Endothelial cell of umbilical vein (primary cell): ENCODE results near the gene CUL2. TPM values are rescaled to one million over a fixed set of nuclear protein-coding genes. Genes with fewer than 3 reads are reported as not detected.

Experiments
- BruUV-seq: library from RNA; stranded (reverse); fragments of 400-500 nt; replicated peaks from 2 replicates; lab custom pipeline; 2021; lab: Mats Ljungman, UMichigan
- CTCF ChIA-PET: fragments of 300-600, 350-600 bp; sonication (Branson Sonifier 250); formaldehyde crosslinking; loops from one replicate; lab custom pipeline; 2021; ENCODE audit warnings: antibody characterized with exemption, inconsistent platforms; lab: Charles Lee
- POLR2A ChIA-PET: fragments of 300-600, 350-600 bp; sonication (Branson Sonifier 250); formaldehyde crosslinking; loops from one replicate; lab custom pipeline; 2021; ENCODE audit warnings: antibody characterized with exemption, inconsistent platforms; lab: Charles Lee
- DNase-seq: peaks from one replicate; pipeline ENCODE4 v3.0.0-alpha.2; 2011; ENCODE audit warnings: low read depth, low spot score
- FAIRE-seq: peaks from 2 replicates; lab custom pipeline; 2011; peaks lifted over from hg19 to GRCh38; lab: Jason Lieb, UNC
- H2AFZ ChIP-seq: 2 replicates; pipeline ENCODE4 v1.6.0; 2012; ENCODE audit warnings: low read depth, low read length, control low read depth, inconsistent platforms
- H3K27ac ChIP-seq: 2 replicates; pipeline ENCODE4 v1.5.1; 2011; ENCODE audit warnings: low read depth, mild to moderate bottlenecking, control low read depth, low read length, moderate library complexity; ENCODE audit not compliant: insufficient read depth
- H3K27me3 ChIP-seq, 2 experiments: 2 replicates each; pipeline versions ENCODE4 v1.6.0 to v1.6.1; 2011; ENCODE audit warnings: low read length in 2 of 2, mixed read lengths in 1 of 2; ENCODE audit not compliant: control insufficient read depth in 2 of 2, insufficient read depth in 2 of 2
- H3K36me3 ChIP-seq, 2 experiments: 2 replicates in 1 of 2; 3 replicates in 1 of 2; pipeline ENCODE4 v1.5.1; 2011; ENCODE audit warnings: low read length in 2 of 2, mild to moderate bottlenecking in 1 of 2, moderate library complexity in 1 of 2; ENCODE audit not compliant: control insufficient read depth in 2 of 2, insufficient read depth in 2 of 2; ENCODE audit errors: extremely low read depth in 1 of 2
- H3K4me1 ChIP-seq: 3 replicates; pipeline ENCODE4 v1.5.1; 2011; ENCODE audit warnings: mild to moderate bottlenecking, low read length; ENCODE audit not compliant: control insufficient read depth, insufficient read depth; ENCODE audit errors: extremely low read depth
- H3K4me2 ChIP-seq: 2 replicates; pipeline ENCODE4 v1.6.1; 2011; ENCODE audit warnings: low read length, control low read depth, mixed read lengths; ENCODE audit not compliant: insufficient read depth
- H3K4me3 ChIP-seq, 3 experiments: fragments of 200-600 bp in 1 of 3; sonication (generic), shearing (Covaris generic) in 1 of 3; replicated peaks in 1 of 3; 2 replicates each; pipeline ENCODE4 v1.5.1; 2011 to 2016; ENCODE audit warnings: control low read depth in 3 of 3, low read length in 3 of 3, mild to moderate bottlenecking in 2 of 3, inconsistent platforms in 1 of 3, low read depth in 1 of 3, moderate library complexity in 1 of 3; ENCODE audit not compliant: insufficient read depth in 1 of 3
- H3K79me2 ChIP-seq: 2 replicates; pipeline ENCODE4 v1.6.0; 2012; ENCODE audit warnings: low read length, inconsistent platforms; ENCODE audit not compliant: control insufficient read depth, insufficient read depth
- H3K9ac ChIP-seq: replicated peaks from 2 replicates; pipeline ENCODE3; 2011; ENCODE audit warnings: low read length, control low read depth; ENCODE audit not compliant: insufficient read depth; ENCODE audit errors: extremely low read depth
- H3K9me1 ChIP-seq: replicated peaks from 3 replicates; pipeline ENCODE4 v1.6.0; 2011; ENCODE audit warnings: mild to moderate bottlenecking, low read length; ENCODE audit not compliant: control insufficient read depth, insufficient read depth; ENCODE audit errors: extremely low read depth
- H3K9me3 ChIP-seq: replicated peaks from 2 replicates; pipeline ENCODE4 v1.5.1; 2012; ENCODE audit warnings: low read length, inconsistent platforms; ENCODE audit not compliant: control insufficient read depth, insufficient read depth
- H4K20me1 ChIP-seq: replicated peaks from 2 replicates; pipeline ENCODE3; 2011; ENCODE audit warnings: mild to moderate bottlenecking, low read length; ENCODE audit not compliant: control insufficient read depth, insufficient read depth; ENCODE audit errors: extremely low read depth
- CTCF ChIP-seq, 2 donors: IDR thresholded peaks; 1 replicate in 1 of 2; 2 replicates in 1 of 2; pipeline ENCODE4 v1.5.1; 2011; ENCODE audit warnings: low read length in 2 of 2, mild to moderate bottlenecking in 2 of 2, moderate library complexity in 2 of 2, control low read depth in 1 of 2, inconsistent platforms in 1 of 2, low read depth in 1 of 2; ENCODE audit not compliant: insufficient read depth in 1 of 2; ENCODE audit errors: extremely low read depth in 1 of 2
- EZH2 ChIP-seq: IDR thresholded peaks from 2 replicates; pipeline ENCODE4 v1.6.1; 2012; ENCODE audit warnings: borderline replicate concordance, low read depth, mild to moderate bottlenecking, moderate library complexity, low read length, inconsistent platforms; ENCODE audit not compliant: severe bottlenecking
- FOS ChIP-seq: IDR thresholded peaks from 2 replicates; pipeline ENCODE4 v1.6.1; 2011; ENCODE audit warnings: mild to moderate bottlenecking, low read length, moderate library complexity, borderline replicate concordance; ENCODE audit not compliant: insufficient read depth
- GATA2 ChIP-seq: IDR thresholded peaks from 2 replicates; pipeline ENCODE4 v1.7.0; 2011; ENCODE audit warnings: low read depth, mild to moderate bottlenecking, moderate library complexity, mixed read lengths, low read length; ENCODE audit not compliant: insufficient read length, insufficient read depth
- JUN ChIP-seq: IDR thresholded peaks from 2 replicates; pipeline ENCODE4 v1.6.1; 2011; ENCODE audit warnings: borderline replicate concordance, low read depth; ENCODE audit not compliant: insufficient read length, insufficient read depth
- MAX ChIP-seq: IDR thresholded peaks from 2 replicates; pipeline ENCODE4 v1.6.1; 2011; ENCODE audit not compliant: insufficient read depth, insufficient read length
- MYC ChIP-seq: IDR thresholded peaks from one replicate; pipeline ENCODE4 v1.6.1; 2011; ENCODE audit warnings: mild to moderate bottlenecking, low read depth, low read length
- POLR2A ChIP-seq: IDR thresholded peaks from 2 replicates; pipeline ENCODE4 v1.6.1; 2012; ENCODE audit warnings: low read depth, mild to moderate bottlenecking, control low read depth, low read length
- POLR2AphosphoS5 ChIP-seq: IDR thresholded peaks from 2 replicates; pipeline ENCODE4 v1.6.1; 2012; ENCODE audit warnings: low read depth, mild to moderate bottlenecking, control low read depth, low read length, moderate library complexity; ENCODE audit not compliant: insufficient read depth
- dilution Hi-C: fragments of 300-500 bp; cut with MboI; formaldehyde crosslinking; loops from one replicate; pipeline ENCODE4 v1.15.0; 2019; ENCODE audit warnings: low sequenced_read_pairs; ENCODE audit not compliant: extremely low pct_ligation_motif_present
- intact Hi-C: fragments of 100-400 bp; cut with micrococcal nuclease; formaldehyde crosslinking; loops from one replicate; pipeline ENCODE4 v1.10.0; 2022
- polyA plus RNA-seq, 4 experiments: library from polyadenylated mRNA; depleted of rRNA in 3 of 4; stranded (reverse) in 3 of 4; unstranded in 1 of 4; fragments of >200 nt; gene quantifications; 2 replicates each; pipeline versions ENCODE4 v1.2.1 to v1.2.3, GENCODE V29; 2011 to 2012; ENCODE audit warnings: missing spikeins in 1 of 4
- total RNA-seq: library from RNA; stranded (reverse); gene quantifications from 2 replicates; pipeline ENCODE4 v1.2.3, GENCODE V29; 2021

Gene CUL2
- total and polyA plus RNA-seq, 2 donors (not counting 3 experiments of a cell fraction or from before 2014, with no cell fraction given) = 11.6 to 45.3 TPM

GRCh38 chr10:34996843-34997242 is 93.3 kb downstream of the CUL2 start:
- ChIA-PET CTCF (interaction anchor here (1.0 to 4.9 kb wide), 3 partner anchors 31 to 331 kb away, joined by 3 to 90 read pairs (median 3); no protein-coding TSS in a partner anchor), POLR2A (interaction anchor here (0.6 kb wide), 1 partner anchor 25 kb away, joined by 3 read pairs; no protein-coding TSS in a partner anchor)
- no peak for FAIRE-seq

More at GRCh38 chr10:34996843-34997242, 93.3 kb downstream of the CUL2 start:
- no peak overlapping the region for H3K27ac ChIP-seq
- dilution Hi-C loops = no loop called here
- TF ChIP-seq EZH2 (no peak), CTCF (IDR thresholded peaks at IDR 0.05; ENCODE audit: extremely low read depth in 1 of 2, insufficient read depth in 1 of 2, low read depth in 1 of 2, low read length in 2 of 2) (no peak), GATA2 (no peak), FOS (no peak), MYC (no peak), JUN (no peak), POLR2AphosphoS5 (no peak), POLR2A (no peak), MAX (no peak)
- no peaks in the 10 kb centered on the region for H3K9me3 ChIP-seq
- H3K27me3 ChIP-seq = no peaks in the 10 kb centered on the region
- peaks cover 0 to 2% of the 10 kb centered on the region in 2 experiments for H3K36me3 ChIP-seq
- DNase-seq = no peak
- H3K9me1 ChIP-seq = no peaks in the 10 kb centered on the region
- H3K79me2 ChIP-seq = no peaks in the 10 kb centered on the region
- no peak overlapping the region for H3K4me2 ChIP-seq
- H3K4me3 ChIP-seq = no peak overlapping the region
- H4K20me1 ChIP-seq = no peaks in the 10 kb centered on the region
- H2AFZ ChIP-seq = no peak overlapping the region
- intact Hi-C loops = no loop called here
- H3K9ac ChIP-seq = no peak overlapping the region
- H3K4me1 ChIP-seq = peaks cover 9% of the 10 kb centered on the region
- no TSS peak for BruUV-seq
